HG02943 (cell line): ENCODE results near the gene ATP6V0A4.
"Not testable (repeated sequence)": the region's sequence is repeated elsewhere in the genome, so short reads cannot be mapped to it uniquely, and the experiment has no call there.

Source experiments
- ATAC-seq: cut with Tn5 transposase; IDR thresholded peaks from one replicate; pipeline ENCODE4 v1.9.1; 2021; ENCODE audit warnings: mild to moderate bottlenecking, low read depth, moderate library complexity; ENCODE audit not compliant: unreplicated experiment

Gene ATP6V0A4

DNA sequence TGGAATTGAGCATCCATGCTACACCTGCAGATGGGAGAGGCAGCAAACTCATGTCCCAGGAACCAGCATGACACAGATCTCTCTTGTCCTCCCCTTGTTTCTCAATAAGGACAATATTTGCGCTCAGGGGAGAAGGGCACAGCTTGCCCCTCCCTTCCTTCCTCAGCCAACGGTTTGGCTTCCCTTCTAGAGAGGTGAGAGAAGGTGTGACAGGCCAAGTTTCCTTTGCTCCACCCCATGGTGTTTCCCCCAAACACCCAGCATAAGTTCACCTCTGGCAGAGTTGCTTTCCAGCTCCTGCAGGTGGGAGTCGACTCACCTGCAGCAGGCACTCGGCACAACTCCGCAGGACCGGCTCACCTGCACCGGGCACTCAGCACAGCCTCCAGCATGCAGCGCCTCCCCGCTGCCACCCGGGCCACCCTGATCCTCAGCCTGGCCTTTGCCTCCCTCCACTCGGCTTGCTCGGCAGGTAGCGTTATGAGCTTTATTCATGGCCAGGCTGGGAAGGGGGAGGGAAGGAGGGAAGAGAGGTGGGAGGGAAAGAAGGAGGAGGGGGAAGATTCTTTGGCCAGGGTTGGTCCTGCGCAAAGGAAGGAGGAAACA, at the start of gene ATP6V0A4, which contains the start of gene TMEM213:
Gene ATP6V0A4 (minus strand): TSS at position 482 of the 606 bp plus-strand sequence. CDS start 26,949 bp downstream, outside the sequence.
Gene TMEM213 (plus strand): TSS at position 280 of the 606 bp plus-strand sequence. CDS start 111 bp downstream, at position 391.
- ATAC-seq: no peak

DNA sequence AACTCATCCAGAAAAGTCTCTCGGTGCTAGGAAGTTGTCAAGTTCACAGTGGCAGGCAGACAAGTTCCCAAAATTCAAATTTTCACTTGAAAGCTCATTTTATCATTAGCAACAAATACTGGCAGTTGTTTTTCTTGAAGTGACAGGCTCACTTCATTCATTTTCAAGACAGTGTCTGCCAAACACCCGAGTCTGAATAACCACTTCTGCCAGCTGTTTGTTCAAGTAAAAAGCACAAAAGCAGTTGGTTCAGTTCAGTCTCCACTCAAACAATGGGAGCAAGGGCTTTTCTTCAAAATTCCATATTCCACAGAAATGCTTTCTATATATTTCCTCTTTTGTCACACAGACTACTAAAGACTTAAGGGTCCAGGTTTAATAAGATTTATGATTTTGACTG, 47.7 kb upstream of the ATP6V0A4 start:
- ATAC-seq: no peak

DNA sequence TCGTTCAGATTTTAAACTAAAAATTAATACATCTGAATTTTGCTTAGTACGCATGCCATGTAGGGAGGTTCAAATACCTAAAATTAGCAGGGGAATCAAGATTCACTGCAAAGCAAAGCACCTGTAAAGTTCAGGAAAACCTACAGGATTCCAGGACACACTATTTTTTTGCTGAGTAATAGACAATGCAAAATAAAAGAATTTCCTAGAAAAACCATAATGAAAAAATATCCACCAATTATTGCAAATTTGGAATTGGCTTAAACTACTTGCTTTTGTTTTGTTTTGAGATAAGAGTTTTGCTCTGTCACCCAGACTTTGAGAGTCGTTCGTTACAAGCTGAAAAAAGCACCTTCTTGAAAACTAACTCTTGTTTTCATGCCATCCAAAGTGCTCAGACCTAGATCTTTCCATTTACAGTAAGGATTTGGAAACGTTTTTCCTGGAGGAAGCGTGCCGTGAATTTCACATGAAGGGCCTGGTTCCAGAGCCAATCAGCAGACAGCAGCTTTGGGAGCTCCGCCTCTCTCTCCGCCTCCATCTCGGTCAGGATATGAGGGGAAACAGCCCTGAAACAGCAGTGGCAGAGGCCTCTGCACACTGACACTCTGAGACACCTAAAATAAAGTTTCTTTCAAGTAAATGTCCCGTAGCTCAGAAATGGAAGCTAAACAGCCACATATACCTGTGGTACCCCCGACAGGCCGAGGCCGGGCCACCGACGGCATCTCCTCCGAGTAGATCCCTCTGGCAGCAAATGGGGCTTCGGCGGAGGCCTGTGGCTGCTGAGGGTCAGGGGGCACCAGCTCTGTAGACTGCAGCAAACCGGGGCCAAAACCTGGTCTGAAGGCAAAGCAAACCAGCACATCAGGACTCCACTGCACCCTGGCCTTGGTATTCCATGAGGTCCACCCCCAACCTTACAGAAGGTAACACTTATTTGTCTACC, 45.9 kb upstream of the ATP6V0A4 start:
- ATAC-seq: no peak

DNA sequence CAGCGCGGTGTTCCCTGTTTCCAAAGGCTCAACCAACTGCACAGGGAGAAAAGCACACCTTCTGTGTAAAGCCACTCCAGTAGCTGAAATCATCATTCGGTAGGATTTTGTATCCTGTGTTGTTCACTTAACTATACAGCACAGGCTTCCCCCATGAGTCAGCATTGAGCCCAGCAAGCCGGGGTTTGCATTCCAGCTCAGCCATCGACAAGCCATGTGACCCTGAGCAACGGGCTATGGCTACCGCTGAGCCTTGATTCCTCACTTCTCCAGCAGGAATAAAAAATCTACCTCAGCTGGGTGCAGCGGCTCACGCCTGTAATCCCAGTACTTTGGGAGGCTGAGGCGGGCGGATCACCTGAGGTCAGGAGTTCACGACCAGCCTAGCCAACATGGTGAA, 44.1 kb upstream of the ATP6V0A4 start:
- ATAC-seq: no peak

DNA sequence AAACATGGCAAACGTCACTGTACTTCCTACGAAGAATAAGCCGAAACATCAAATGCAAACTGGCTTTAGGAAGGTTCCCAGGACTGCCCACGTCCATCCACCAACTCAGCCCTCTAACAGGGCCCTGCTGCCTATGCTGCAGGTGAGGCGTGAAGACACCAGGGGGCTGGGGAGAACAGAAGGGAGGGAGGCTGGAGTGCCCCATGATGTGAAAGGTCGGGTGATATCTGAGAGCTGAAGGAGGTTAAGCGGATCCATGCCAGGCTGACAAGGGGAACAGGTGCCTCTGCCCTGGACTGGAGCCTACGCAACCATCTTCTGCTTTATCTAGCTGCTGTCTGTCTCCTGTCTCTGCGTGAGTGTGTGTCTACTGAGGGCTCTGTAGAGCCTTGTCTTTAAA, 40.2 kb upstream of the ATP6V0A4 start:
- no peak for ATAC-seq

DNA sequence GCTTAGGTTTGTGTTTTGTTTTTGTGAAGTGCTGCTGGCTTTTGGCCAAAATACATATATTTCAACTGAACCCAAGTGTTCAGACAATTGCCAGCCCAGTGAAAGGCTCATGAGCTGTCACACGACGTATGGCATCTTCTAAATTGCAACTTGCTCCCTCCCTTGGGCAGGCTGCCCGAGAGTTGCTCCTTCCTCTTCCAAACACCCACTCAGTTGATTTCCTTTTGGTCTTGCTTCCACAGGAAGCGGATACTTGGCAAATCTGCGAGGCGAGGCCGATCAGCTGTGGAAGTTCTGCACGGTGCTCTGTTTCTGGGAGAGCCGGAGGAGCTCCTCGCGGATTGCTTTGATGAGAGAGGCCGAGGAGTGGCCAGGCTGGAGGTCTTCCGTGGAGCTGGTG, 39.6 kb upstream of the ATP6V0A4 start:
- ATAC-seq: no peak

DNA sequence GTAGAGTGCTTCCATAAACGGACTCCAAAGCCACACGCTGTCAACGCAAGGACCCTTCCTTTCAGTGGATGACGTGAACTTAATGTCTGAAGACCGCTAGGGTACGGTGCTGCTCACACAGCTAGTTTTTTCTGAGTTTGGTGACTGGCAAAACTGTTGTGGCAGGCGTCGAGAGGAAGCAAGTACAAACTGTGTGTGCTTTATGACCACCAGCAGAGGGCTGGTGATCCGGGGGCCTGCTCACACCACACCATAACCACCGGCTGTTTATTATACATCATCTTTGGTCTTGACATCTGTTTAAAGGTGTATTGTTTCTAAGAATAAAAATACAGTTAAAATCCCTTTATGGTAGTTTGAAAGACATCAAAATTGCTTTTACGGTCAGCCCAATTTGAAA, 37.1 kb upstream of the ATP6V0A4 start:
- ATAC-seq: no peak

DNA sequence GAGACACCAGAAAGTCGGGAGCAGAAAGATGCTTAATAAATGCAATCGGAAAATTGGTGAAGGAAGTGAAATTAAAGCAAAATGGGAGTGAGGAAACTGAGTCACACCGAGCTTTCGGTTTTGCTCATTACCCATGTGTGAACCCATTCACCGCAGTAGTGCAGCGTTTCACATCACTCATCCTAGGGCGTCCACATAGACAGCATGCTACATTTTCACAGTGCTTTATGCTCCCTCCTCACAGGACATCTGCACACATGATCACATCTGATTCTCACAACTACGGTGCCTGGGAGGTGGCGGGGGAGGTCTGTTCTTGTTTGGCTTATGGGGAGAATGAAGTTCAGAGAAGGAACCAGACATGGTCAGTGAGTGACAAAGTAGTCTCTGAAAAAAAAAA, 36.6 kb upstream of the ATP6V0A4 start:
- no peak for ATAC-seq

DNA sequence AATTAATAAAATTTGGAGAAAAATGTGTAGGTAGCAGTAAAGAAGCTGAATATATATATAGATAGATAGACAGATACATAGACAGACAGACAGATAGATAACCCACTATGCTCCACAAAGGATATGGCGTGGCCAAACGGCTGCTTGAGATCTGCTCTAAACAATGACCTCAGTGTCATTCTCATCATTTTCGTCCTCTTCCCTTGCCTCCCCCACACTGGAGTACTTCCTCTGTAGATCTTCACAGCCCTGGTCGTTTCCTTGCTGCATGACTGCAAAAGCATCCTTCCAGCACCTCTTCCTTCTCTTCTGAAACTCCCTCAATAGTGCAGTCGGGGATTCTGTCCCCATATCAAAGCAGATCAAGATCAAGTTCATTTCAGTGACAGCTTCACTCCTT, 35.6 kb upstream of the ATP6V0A4 start:
- no peak for ATAC-seq

DNA sequence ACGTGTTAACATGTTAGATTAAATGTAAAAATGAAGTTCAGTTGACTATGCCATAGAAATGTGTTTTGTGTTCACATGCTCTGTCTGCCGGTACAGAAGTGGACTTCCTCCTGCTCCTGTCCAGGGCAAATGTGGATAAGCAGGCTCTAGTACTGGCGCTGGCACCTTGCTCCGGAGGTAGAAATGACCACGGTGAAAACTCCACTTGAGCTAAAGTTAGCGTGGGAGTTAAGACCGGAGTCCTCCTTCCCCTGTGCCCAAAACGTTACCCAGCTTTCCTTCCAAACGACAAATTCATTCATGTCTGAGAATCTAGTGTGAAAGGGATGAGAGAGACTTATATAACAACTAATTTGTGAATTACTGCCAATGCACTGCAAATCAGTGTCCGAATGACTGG, 35.0 kb upstream of the ATP6V0A4 start:
- ATAC-seq: no peak

DNA sequence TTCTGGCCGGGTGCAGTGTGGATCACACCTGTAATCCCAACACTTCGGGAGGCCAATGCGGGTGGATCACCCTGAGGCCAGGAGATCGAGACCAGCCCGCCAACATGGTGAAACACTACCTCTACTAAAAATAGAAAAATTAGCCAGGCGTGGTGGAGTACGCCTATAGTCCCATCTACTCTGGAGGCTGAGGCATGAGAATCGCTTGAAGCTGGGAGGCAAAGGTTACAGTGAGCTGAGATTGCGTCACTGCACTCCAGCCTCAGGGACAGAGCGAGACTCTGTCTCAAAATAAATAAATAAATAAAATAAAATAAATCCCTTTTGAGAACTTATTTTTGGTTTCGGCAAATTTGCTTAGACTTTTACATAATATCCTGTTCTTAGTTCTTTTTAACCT, 31.3 kb upstream of the ATP6V0A4 start:
- no peak for ATAC-seq

DNA sequence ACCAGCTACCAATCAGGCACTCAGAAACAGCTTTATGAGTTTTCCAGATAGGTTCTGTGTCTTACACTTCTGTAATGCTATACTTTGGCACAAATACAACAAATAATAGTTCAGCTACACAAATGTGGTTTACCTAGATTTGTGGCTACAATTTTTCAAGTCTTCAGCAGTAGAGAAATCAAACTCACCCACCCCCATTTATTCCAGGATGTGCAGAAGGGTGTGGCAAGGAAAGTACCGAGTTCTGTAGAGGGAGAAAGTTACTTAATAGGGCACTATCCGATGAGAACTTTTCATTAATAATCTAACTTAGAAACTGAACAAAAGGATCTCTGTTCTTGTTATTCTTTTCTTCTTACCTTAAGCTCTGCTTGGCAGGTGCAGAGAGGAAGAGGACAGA, 30.3 kb upstream of the ATP6V0A4 start:
- no peak for ATAC-seq

DNA sequence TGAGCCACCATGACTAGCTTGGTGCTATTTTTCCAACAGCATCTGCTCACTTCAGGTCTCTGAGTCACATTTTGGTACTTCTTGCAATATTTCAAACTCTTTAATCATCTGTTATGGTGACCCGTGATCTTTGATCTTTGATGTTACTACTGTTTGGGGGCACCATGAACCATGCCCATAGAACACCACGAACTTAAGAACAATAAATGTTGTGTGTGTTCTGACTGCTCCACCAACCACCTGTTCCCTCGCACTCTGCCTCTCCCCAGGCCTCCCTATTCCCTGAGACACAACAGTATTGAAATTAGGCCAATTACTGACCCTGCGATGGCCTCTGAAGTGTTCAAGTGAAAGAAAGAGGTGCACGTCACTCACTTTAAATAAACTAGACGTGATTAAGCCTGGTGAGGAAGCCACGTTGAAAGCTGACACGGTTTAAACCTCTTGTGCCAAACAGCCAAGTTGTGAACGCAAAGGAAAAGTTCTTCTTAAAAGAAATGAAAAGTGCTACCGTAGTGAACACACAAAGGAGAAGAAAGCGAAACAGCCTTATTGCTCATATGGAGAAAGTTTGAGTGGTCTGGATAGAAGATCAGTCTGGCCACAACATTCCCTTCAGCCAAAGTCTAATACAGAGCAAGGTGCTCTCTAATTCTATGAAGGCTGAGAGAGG, 27.2 kb upstream of the ATP6V0A4 start:
- ATAC-seq: no peak

DNA sequence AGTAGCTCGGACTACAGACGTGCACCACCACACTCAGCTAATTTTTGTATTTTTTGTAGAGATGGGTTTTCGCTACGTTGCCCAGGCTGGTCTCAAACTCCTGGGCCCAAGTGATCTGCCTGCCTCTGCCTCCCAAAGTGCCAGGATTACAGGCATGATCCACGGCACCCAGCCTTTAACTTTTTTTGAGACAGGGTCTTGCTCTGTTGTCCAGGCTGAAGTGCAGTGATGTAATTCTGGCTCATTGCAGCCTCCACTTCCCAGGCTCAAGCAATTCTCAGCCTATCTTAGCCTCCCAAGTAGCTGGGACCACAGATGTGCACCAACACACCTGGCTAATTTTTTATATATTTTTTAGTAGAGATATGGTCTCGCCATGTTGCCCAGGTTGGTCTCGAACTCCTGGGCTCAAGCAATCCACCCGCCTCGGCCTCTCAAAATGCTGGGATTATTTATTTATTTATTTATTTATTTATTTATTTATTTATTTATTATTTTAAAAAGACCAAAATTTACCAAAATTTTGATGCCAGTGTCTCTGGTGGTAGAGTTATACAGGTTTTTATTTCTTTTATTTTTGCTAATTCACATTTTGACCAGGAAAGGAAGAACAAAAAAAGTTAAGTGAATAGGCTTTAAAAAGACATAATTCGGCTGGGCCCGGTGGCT, 25.0 kb upstream of the ATP6V0A4 start:
- no peak for ATAC-seq

DNA sequence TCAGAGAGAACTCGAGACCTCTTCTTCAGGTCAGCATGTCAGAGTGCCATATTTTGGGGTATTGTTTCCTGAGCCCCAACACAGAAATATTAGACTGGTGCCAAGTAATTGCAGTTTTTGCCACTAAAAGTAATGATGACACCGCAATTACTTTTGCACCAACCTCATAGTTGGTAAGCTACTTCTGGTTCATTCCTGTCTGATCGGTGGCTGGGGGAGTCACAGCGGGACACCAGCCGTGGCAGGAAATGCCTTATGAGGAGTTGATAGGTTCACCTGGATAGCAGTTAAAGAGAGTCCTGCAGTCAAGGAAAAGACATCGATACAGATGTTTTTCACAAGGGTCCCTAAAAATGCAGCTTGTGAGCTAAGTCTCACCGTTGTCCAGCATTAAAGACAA, 23.9 kb upstream of the ATP6V0A4 start:
- ATAC-seq: no peak

DNA sequence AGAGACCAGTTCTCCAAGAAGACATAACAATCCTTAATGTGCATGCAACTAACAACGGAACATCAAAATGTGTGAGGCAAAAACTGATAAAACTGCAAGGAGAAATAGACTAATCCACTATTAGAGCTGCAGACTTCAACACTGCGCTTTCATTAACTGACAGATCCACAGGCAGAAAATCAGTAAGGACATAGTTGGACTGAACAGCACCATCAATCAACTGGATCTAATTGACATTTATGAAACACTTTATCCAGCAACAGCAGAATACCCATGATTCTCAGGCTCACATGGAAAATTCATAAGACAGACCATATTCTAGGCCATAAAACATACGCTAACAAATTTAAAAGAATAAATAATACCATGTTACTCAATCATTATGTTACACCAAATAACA, 21.6 kb upstream of the ATP6V0A4 start:
- ATAC-seq: no peak

DNA sequence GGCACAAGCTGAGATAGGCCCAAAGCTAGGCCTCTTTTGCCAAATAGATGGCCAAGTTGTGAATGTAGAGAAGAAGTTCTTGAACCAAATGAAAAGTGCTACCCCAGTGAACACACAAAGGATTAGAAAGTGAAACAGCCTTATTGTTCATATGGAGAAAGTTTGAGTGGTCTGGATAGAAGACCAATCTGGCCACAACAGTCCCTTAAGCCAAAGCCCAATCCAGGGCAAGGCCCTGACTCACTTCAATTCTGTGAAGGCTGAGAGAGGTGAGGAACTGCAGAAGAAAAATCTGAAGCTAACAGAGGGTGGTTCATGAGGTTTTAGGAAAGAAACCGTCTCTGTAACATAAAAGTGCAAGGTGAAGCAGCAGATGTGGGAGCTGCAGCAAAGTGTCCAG, 18.7 kb upstream of the ATP6V0A4 start:
- no peak for ATAC-seq

DNA sequence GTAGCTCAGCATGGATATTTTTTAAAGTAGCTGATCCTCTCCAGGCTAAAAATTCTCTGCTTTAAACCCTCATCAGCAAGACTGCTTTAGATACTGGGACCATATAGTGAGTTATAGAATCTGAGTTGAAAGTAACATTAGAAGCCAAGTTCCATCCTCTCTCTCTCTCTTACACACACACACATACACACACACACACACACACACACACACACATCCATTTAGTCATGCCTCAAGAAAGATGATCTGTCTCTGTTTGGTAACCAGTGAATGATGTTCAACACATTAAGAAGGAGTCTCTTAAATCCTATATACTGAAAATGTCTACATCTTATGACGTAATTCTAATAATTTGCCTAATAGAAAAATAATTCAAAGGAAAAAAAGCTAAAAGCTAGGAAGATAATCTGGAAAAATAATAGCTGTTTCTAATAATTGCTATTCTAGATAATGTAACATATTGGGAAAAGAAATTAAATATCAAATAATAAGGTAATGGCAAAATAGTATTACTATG, 16.9 kb upstream of the ATP6V0A4 start:
- ATAC-seq: no peak

DNA sequence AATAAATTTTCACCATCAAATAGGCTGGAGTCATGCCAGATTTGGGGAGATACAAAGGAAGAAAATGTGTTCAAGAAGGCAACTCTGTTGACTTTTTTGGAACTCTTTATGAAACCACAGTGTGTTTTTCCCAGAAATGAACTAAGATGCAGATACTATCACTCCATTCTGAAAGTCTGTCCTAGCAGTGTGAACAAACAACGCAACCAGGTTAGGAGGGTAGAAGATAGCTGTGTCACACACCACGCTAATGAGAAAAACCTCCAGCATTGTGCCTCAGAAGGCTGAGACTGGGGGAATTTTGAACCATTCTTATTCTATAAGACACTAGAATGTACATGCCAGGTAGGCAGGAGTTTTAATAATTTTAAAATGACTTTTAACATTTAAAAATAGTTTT, 15.9 kb upstream of the ATP6V0A4 start:
- ATAC-seq: no peak

DNA sequence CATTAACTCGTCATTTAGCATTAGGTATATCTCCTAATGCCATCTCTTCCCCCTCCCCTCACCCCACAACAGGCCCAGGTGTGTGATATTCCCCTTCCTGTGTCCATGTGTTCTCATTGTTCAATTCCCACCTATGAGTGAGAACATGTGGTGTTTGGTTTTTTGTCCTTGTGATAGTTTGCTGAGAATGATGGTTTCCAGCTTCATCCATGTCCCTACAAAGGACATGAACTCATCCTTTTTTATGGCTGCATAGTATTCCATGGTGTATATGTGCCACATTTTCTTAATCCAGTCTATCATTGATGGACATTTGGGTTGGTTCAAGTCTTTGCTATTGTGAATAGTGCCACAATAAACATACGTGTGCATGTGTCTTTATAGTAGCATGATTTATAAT, 13.3 kb upstream of the ATP6V0A4 start:
- ATAC-seq: not testable (repeated sequence)

DNA sequence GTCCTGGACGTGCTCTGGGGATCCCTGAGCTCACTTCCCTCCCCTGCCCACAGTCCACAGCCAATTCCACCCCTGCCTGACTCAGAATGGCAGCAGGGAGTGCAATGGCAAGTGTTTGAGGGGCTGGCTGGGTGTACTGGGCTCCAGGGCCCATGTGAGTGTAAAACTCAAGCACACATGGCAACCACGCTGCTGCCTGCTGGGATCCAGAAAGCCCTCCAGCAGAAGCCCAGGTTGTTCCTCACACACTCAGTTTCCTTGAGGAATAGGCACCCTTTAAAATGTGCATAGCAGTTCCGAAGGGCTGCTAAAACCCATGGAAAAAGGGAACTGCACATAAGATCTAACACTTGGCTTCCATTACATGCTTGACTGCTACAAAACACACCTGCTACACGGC, 11.3 kb upstream of the ATP6V0A4 start:
- no peak for ATAC-seq
